Ovary (tissue), 9 donors: ENCODE results near the gene ARHGAP29. TPM values are rescaled to one million over a fixed set of nuclear protein-coding genes. Genes with fewer than 3 reads are reported as not detected.

Experiments used
- DNase-seq, 5 donors: peaks; one replicate each; pipeline ENCODE4 v3.0.0-alpha.2; 2019 to 2020
- H3K27ac ChIP-seq, 2 donors: fragments of 200-600 bp; one replicate each; pipeline versions ENCODE4 v1.5.1 to v1.8.0; 2019 to 2022
- H3K27me3 ChIP-seq: fragments of 200-600 bp; one replicate; pipeline ENCODE4 v1.8.0; 2022
- H3K36me3 ChIP-seq: fragments of 200-600 bp; sonication (generic); one replicate; pipeline ENCODE4 v1.5.1; 2019
- H3K4me1 ChIP-seq: one replicate; pipeline ENCODE4 v1.8.1; 2013; ENCODE audit warnings: mild to moderate bottlenecking, moderate library complexity; ENCODE audit not compliant: insufficient read depth
- H3K4me3 ChIP-seq: fragments of 200-600 bp; sonication (generic); one replicate; pipeline ENCODE4 v1.5.1; 2017
- H3K9me3 ChIP-seq, 2 donors: fragments of 200-600 bp in 1 of 2; sonication (generic) in 1 of 2; one replicate each; pipeline versions ENCODE4 v1.5.1 to v1.8.1; 2013 to 2019; ENCODE audit warnings: mild to moderate bottlenecking in 1 of 2, moderate library complexity in 1 of 2
- EP300 ChIP-seq: sonication (generic); formaldehyde crosslinking; IDR thresholded peaks from one replicate; pipeline ENCODE4 v1.6.1; 2017; ENCODE audit warnings: antibody characterized with exemption
- POLR2A ChIP-seq: fragments of 450-650 bp; IDR thresholded peaks from one replicate; pipeline ENCODE4 v1.6.1; 2017; ENCODE audit warnings: antibody characterized with exemption, mild to moderate bottlenecking, moderate library complexity
- WGBS, 3 donors: extraction: QIAGEN DNeasy Blood & Tissue Kit in 1 of 3; methylation state at CpG; one replicate each; pipeline versions ENCODE4 v1.1.5 to v1.1.7; 2013 to 2017; 5-methylcytosine and 5-hydroxymethylcytosine counted together
- intact Hi-C, 4 donors: fragments of 100-400 bp; cut with DNase I; formaldehyde crosslinking; loops; one replicate each; pipeline versions ENCODE4 v1.11.0 to v1.15.1; 2022 to 2023
- polyA plus RNA-seq, 2 donors: library from polyadenylated mRNA; stranded (reverse); fragments of 200-250 nt in 1 of 2; fragments of 350-450 nt in 1 of 2; fragmentation: Illumina TruSeq in 1 of 2; extraction: RNeasy Lipid Tissue Mini Kit (QIAGEN cat#74804) in 1 of 2; gene quantifications; one replicate each; pipeline ENCODE4 v1.2.3, GENCODE V29; 2013 to 2014
- total RNA-seq, 7 donors: library from RNA; depleted of rRNA in 2 of 7; stranded (reverse); fragments of >200 nt in 2 of 7; fragmentation: NEBNext Ultra II Directional in 3 of 7; extraction: Animal tissue kit (Norgen Biotek cat#: 25700) in 3 of 7; gene quantifications; one replicate each; pipeline versions ENCODE4 v1.1.0 to v1.2.4, GENCODE V29; 2016 to 2023
- TF ChIP-seq, protein P1 (sequence below), 3 donors: fragments of 450-650 bp in 2 of 3; fragments of 200-600 bp in 1 of 3; IDR thresholded peaks; one replicate each; pipeline versions ENCODE4 v1.5.1 to v1.8.0; 2016 to 2022; ENCODE audit warnings: antibody characterized with exemption in 3 of 3, mild to moderate bottlenecking in 1 of 3
- donor health status: DM: no; HTN: no; CAD: no; lungs with moderate emphysema.
- donor health status: DM: no; HTN: no; CAD: no.
- donor health status: Bipolar disorder and iron deficiency.
- donor health status: DM: yes; HTN: yes; CAD: no.
- donor health status: DM: no; HTN: no; CAD: no.
- donor health status: DM: yes; HTN: yes; CAD: no.

Gene ARHGAP29
- total and polyA plus RNA-seq, 9 donors = 7.9 to 51.0 (median 20.3) TPM

DNA sequence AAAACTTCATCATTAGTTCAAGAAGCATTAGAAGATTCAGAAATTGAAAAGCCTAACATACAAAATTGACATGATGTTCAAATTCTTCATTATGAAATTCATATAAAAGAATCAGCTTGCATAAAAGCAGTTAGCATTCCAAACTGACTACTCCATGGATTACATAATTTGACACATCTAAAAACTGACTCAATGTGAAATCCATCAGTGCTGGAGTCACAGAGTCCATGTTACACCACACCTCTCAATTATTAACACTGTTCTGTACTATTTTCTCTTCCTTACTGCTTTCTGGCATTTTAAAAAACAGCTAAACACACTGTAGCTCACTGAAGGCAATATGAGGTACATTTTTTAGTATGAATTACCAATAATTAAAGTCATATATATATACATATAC, 28.0 kb downstream of the ARHGAP29 start:
- Histone ChIP-seq H3K36me3 (no peaks in the 10 kb centered on the region), H3K4me3 (no peak overlapping the region), H3K27me3 (no peaks in the 10 kb centered on the region), H3K4me1 (no peaks in the 10 kb centered on the region), H3K9me3 (no peaks in the 10 kb centered on the region), H3K27ac (no peak overlapping the region)
- TF ChIP-seq, protein P1, sequence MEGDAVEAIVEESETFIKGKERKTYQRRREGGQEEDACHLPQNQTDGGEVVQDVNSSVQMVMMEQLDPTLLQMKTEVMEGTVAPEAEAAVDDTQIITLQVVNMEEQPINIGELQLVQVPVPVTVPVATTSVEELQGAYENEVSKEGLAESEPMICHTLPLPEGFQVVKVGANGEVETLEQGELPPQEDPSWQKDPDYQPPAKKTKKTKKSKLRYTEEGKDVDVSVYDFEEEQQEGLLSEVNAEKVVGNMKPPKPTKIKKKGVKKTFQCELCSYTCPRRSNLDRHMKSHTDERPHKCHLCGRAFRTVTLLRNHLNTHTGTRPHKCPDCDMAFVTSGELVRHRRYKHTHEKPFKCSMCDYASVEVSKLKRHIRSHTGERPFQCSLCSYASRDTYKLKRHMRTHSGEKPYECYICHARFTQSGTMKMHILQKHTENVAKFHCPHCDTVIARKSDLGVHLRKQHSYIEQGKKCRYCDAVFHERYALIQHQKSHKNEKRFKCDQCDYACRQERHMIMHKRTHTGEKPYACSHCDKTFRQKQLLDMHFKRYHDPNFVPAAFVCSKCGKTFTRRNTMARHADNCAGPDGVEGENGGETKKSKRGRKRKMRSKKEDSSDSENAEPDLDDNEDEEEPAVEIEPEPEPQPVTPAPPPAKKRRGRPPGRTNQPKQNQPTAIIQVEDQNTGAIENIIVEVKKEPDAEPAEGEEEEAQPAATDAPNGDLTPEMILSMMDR (IDR thresholded peaks at IDR 0.05) = no peak
- no peak for TF ChIP-seq EP300
- TF ChIP-seq POLR2A = no peak
- no peak for DNase-seq
- intact Hi-C loops = no loop called here

DNA sequence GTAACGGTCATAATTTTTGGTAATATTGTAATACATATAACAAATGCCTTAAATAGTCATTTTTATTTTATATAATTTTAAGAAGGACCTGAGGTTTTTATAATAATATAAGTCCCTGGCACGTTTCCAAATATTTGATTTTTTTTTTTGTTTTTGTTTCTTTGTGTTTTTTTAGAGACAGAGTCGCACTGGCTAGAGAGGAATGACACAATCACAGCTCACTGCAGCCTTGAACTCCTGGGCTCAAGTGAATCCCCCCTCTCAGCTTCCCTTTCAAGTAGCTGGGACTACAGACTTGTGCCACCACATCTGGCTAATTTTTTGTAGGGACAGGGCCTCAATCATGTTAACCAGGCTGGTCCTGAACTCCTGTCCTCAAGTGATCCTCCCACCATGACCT, 29.7 kb downstream of the ARHGAP29 start:
- no peaks in the 10 kb centered on the region for H3K4me1 ChIP-seq
- no peak overlapping the region for H3K4me3 ChIP-seq
- H3K9me3 ChIP-seq = no peaks in the 10 kb centered on the region
- H3K27ac ChIP-seq = no peak overlapping the region
- H3K36me3 ChIP-seq = no peaks in the 10 kb centered on the region
- 50 to 62% (median 55%) methylated on average over 3 of the region's 3 CpGs for WGBS, 3 donors
- H3K27me3 ChIP-seq = no peaks in the 10 kb centered on the region
- no peak for DNase-seq
- intact Hi-C loops = no loop called here
- TF ChIP-seq POLR2A (no peak), EP300 (no peak)
- TF ChIP-seq, protein P1 (IDR thresholded peaks at IDR 0.05) = no peak

DNA sequence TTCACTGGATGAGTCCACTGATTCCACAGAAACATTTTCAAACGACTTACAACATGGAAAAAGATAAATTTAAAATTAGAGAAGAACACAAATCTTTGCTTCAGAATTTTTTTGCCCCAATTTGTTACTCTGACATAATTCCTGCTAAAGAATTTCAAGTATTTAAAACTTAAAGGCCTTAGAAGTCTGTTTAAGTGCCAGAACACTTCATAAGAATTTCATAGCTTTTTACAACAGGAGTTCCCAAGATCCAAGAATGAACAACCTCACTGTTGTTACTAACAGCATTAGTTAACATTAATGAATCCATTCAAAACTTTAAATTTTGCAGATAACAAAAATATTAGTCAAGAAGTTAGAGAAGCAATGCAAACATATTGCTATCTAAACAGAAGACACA, 31.7 kb downstream of the ARHGAP29 start:
- Histone ChIP-seq H3K36me3 (no peaks in the 10 kb centered on the region), H3K9me3 (no peaks in the 10 kb centered on the region), H3K27ac (no peak overlapping the region), H3K27me3 (no peaks in the 10 kb centered on the region), H3K4me3 (no peak overlapping the region), H3K4me1 (no peaks in the 10 kb centered on the region)
- intact Hi-C loops = no loop called here
- TF ChIP-seq POLR2A (no peak), EP300 (no peak)
- TF ChIP-seq, protein P1 (IDR thresholded peaks at IDR 0.05) = no peak
- no peak for DNase-seq
- 14 to 26% (median 19%) methylated on average over 1 of the region's 1 CpG for WGBS, 3 donors

DNA sequence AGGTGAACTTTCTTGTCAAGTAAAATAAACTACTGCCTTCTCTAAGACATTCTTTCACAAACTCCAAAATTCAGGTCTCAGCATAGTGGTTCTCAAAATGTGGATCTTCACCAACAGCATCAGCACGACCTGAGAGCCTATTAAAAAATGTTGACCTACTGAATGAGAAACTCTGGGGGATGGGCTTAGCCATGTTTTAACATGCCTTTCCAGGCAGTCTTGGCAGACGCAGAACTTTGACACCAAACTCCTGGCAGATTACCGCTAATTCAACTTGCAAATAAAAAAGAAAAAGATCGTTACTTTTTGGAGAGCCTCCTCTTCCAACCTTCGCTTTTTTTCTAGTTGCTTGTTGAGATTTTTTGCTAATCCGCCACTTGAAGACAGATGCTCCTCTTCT, 35.1 kb downstream of the ARHGAP29 start:
- WGBS, 3 donors = 69 to 85% (median 84%) methylated on average over 6 of the region's 6 CpGs
- intact Hi-C loops = no loop called here
- H3K27ac ChIP-seq = no peak overlapping the region
- H3K4me3 ChIP-seq = no peak overlapping the region
- H3K36me3 ChIP-seq = no peaks in the 10 kb centered on the region
- H3K4me1 ChIP-seq = no peaks in the 10 kb centered on the region
- TF ChIP-seq, protein P1 (IDR thresholded peaks at IDR 0.05) = no peak
- no peak for DNase-seq
- H3K27me3 ChIP-seq = no peaks in the 10 kb centered on the region
- no peaks in the 10 kb centered on the region for H3K9me3 ChIP-seq

DNA sequence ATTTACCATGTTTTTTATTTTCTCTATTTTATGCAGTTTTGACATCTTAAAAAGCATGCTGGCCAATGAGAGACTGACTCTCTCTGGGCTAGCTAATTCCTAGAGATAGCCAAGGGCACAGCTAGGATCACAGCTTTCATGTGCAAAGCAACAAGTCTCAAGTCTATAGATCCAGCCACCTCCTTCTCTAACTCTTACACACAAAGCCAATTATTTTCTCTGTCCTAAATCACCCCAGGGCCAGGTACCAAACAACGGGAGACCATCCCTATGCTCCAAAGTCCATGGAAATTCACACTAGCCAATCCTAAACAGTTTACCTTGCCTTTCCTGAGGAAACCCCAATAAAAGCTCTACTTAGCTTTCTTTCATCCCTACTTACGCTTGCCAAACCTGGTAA, 38.0 kb downstream of the ARHGAP29 start:
- no peak overlapping the region for H3K27ac ChIP-seq
- H3K4me3 ChIP-seq = no peak overlapping the region
- H3K27me3 ChIP-seq = no peaks in the 10 kb centered on the region
- intact Hi-C loops = no loop called here
- TF ChIP-seq, protein P1 (IDR thresholded peaks at IDR 0.05) = no peak
- TF ChIP-seq POLR2A (no peak), EP300 (no peak)
- no peaks in the 10 kb centered on the region for H3K4me1 ChIP-seq
- no peaks in the 10 kb centered on the region for H3K36me3 ChIP-seq
- no peaks in the 10 kb centered on the region for H3K9me3 ChIP-seq
- 89 to 97% (median 94%) methylated on average over 2 of the region's 2 CpGs for WGBS, 3 donors
- no peak for DNase-seq
